PC-3 (cell line): ENCODE data around the gene MLEC.

Experiments used
- CTCF ChIP-seq: fragments of 300-600 bp; sonication (generic); conservative IDR thresholded peaks from 2 replicates; pipeline ENCODE4 v1.5.1; 2017; ENCODE audit warnings: antibody characterized with exemption, low read depth, mild to moderate bottlenecking, low read length
- EZH2 ChIP-seq: fragments of 300-600 bp; sonication (generic); IDR thresholded peaks from one replicate; pipeline ENCODE4 v1.6.1; 2017; ENCODE audit warnings: antibody characterized with exemption, mild to moderate bottlenecking, low read length; ENCODE audit not compliant: unreplicated experiment
- EZH2phosphoT487 ChIP-seq: fragments of 300-600 bp; sonication (generic); IDR thresholded peaks from 2 replicates; pipeline ENCODE4 v1.6.1; 2018; ENCODE audit warnings: mild to moderate bottlenecking, antibody characterized with exemption, low read length, borderline replicate concordance

- TF ChIP-seq EZH2: no peak
- TF ChIP-seq CTCF: no peak
- no peak for TF ChIP-seq EZH2phosphoT487
Measured at GRCh38 chr12:120698665-120699064, 11.7 kb downstream of the MLEC start.
